ENCODE results near the gene SLC33A1.

The SLC33A1 gene

DNA sequence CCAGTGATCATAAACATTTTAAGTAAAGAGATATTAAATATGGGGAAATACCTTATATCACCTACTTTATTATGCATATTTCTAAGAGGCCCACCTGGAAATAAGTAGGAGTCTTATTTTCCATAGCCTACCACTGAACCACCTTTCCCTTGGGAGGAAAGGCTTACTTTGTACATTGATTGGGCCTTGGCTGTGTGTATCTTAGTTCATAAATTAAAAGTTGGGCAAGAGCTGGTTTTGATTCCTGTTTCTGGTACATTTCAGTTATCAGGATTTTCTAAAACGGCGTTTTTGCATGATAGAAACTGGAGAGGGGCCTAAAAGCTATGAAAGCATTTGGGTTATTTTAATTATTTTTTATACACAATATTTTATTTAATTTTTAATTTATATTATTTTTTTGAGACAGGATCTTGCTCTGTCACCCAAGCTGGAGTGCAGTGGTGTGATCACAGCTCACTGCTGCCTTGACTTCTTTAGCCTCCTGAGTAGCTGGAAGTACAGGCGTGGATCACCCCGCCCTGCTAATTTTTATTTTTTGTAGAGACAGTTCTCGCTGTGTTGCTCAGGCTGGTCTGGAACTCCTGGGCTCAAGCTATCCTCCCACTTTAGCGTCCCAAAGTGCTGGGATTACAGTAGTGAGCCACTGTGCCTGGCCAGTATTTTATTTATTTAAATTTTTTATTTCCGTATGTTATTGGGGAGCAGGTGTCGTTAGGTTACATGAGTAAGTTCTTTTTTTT is 18.8 kb upstream of the SLC33A1 start:
- TF ChIP-seq, protein P1, sequence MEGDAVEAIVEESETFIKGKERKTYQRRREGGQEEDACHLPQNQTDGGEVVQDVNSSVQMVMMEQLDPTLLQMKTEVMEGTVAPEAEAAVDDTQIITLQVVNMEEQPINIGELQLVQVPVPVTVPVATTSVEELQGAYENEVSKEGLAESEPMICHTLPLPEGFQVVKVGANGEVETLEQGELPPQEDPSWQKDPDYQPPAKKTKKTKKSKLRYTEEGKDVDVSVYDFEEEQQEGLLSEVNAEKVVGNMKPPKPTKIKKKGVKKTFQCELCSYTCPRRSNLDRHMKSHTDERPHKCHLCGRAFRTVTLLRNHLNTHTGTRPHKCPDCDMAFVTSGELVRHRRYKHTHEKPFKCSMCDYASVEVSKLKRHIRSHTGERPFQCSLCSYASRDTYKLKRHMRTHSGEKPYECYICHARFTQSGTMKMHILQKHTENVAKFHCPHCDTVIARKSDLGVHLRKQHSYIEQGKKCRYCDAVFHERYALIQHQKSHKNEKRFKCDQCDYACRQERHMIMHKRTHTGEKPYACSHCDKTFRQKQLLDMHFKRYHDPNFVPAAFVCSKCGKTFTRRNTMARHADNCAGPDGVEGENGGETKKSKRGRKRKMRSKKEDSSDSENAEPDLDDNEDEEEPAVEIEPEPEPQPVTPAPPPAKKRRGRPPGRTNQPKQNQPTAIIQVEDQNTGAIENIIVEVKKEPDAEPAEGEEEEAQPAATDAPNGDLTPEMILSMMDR (IDR thresholded peaks at IDR 0.05; ENCODE audit: low read depth, low read length): no peak
- no peak for TF ChIP-seq EZH2phosphoT487 (IDR thresholded peaks at IDR 0.05; ENCODE audit: low read depth)
- peak overlapping the region; percentile 96; the same call in 1 of the 2 replicates for H3K9ac ChIP-seq (ENCODE audit: low read length)
- peaks cover 18% of the 10 kb centered on the region for H3K4me1 ChIP-seq (ENCODE audit: low read length)
- H3K27me3 ChIP-seq (ENCODE audit: low read depth, low read length): no peaks in the 10 kb centered on the region
- H3K9me3 ChIP-seq (ENCODE audit: insufficient read depth, low read length): no peaks in the 10 kb centered on the region
- peaks cover 76% of the 10 kb centered on the region for H3K79me2 ChIP-seq (ENCODE audit: low read length)
- peak overlapping the region; percentile 1; the same call in 1 of the 2 replicates for H3K27ac ChIP-seq (ENCODE audit: low read length)
- H3K4me2 ChIP-seq (ENCODE audit: low read length): peak overlapping the region; percentile 95
- peaks cover 5% of the 10 kb centered on the region for H3K36me3 ChIP-seq (replicated peaks; ENCODE audit: low read depth, low read length)
- H3K4me3 ChIP-seq (ENCODE audit: low read length): peak overlapping the region; percentile 99
- H2AFZ ChIP-seq (ENCODE audit: low read depth, low read length): no peak overlapping the region
- peaks cover 63% of the 10 kb centered on the region for H4K20me1 ChIP-seq (ENCODE audit: insufficient read depth, low read length)

DNA sequence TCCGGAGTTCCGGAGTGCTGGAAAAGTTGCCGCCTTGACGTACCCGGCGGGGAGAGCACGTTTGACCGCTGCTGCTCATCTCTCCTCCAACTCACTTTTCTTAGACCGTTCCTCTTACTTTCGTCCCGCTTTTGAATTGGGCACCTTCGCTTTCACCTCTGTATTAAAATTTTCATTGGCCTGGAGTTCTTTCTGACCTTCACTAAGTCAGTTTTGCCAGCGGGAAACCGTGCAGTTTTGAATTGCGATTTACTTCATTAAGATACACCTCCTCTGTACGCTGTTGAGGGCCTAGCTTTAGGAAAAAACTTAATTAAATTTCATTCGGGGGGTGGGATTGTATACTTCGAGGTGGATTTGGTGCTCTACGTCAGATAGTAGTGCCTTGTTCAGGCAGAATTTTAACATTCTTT is 17.5 kb upstream of the SLC33A1 start:
- Histone ChIP-seq H3K27me3 (ENCODE audit: low read depth, low read length) (no peaks in the 10 kb centered on the region), H3K4me1 (ENCODE audit: low read length) (peaks cover 18% of the 10 kb centered on the region), H3K9ac (ENCODE audit: low read length) (peak overlapping the region; percentile 96), H3K4me3 (ENCODE audit: low read length) (peak overlapping the region; percentile 99), H4K20me1 (ENCODE audit: insufficient read depth, low read length) (peaks cover 50% of the 10 kb centered on the region), H3K79me2 (ENCODE audit: low read length) (peaks cover 63% of the 10 kb centered on the region), H3K4me2 (ENCODE audit: low read length) (peak overlapping the region; percentile 95), H3K9me3 (ENCODE audit: insufficient read depth, low read length) (no peaks in the 10 kb centered on the region), H3K27ac (ENCODE audit: low read length) (peak overlapping the region; percentile 76), H2AFZ (ENCODE audit: low read depth, low read length) (no peak overlapping the region), H3K36me3 (replicated peaks; ENCODE audit: low read depth, low read length) (peaks cover under 1% of the 10 kb centered on the region)
- TF ChIP-seq, protein P1 (IDR thresholded peaks at IDR 0.05; ENCODE audit: low read depth, low read length): no peak
- no peak for TF ChIP-seq EZH2phosphoT487 (IDR thresholded peaks at IDR 0.05; ENCODE audit: low read depth)

DNA sequence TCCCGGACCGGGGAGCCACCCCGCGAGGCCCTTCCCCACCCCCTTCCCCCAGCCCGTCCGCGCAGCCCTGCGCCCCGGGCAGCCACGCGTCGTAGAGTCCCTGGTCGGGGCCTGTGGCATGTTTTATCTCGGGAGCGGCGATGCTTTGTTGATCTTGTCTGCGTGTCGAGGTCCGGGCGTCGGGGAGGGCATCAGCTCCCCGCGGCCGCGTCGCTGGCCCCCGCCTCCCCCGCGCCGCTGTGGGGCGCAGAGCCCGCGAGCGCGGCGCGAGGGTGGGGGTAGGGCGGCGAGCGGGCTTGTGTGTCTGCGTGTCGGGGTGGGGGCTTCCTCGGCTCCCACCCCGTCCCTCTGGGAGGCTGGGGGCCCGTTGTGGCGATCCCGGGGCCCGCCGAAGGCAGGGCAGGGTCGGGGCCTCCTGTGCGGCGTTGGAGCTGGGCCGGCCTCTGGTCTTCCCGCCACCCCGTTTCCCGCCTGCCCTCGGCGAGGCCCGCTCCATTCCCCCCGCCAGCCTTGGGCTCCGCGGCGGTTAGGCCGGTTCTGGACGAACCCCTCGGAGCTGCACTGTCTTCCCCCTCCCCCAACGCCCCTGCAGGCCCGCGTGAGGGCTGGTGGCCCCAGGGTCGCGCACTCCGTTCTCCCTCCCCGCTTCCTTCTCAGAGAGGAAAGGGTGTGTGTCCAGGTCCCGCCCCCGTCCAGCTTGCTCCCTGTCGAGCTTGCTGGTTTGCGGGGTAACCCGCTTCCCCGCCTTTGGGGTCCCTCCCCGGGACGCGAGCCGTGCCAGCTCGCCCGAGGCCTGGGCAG is 16.9 kb upstream of the SLC33A1 start:
- peak overlapping the region; percentile 76 for H3K27ac ChIP-seq (ENCODE audit: low read length)
- H3K4me2 ChIP-seq (ENCODE audit: low read length): peak overlapping the region; percentile 95
- no peaks in the 10 kb centered on the region for H3K27me3 ChIP-seq (ENCODE audit: low read depth, low read length)
- TF ChIP-seq EZH2phosphoT487 (IDR thresholded peaks at IDR 0.05; ENCODE audit: low read depth): no peak
- TF ChIP-seq, protein P1 (IDR thresholded peaks at IDR 0.05; ENCODE audit: low read depth, low read length): no peak
- no peaks in the 10 kb centered on the region for H3K9me3 ChIP-seq (ENCODE audit: insufficient read depth, low read length)
- peak overlapping the region; percentile 60; the same call in 1 of the 2 replicates for H2AFZ ChIP-seq (ENCODE audit: low read depth, low read length)
- peak overlapping the region; percentile 96 for H3K9ac ChIP-seq (ENCODE audit: low read length)
- peak overlapping the region; percentile 99 for H3K4me3 ChIP-seq (ENCODE audit: low read length)
- peaks cover 57% of the 10 kb centered on the region for H3K79me2 ChIP-seq (ENCODE audit: low read length)
- H4K20me1 ChIP-seq (ENCODE audit: insufficient read depth, low read length): peaks cover 44% of the 10 kb centered on the region
- H3K4me1 ChIP-seq (ENCODE audit: low read length): peaks cover 18% of the 10 kb centered on the region
- no peaks in the 10 kb centered on the region for H3K36me3 ChIP-seq (replicated peaks; ENCODE audit: low read depth, low read length)
